Dermis lymphatic vessel endothelial cell (primary cell): ENCODE measurements around the gene ABCC2. TPM values are rescaled to one million over a fixed set of nuclear protein-coding genes. Genes with fewer than 3 reads are reported as not detected.

Experiments used
- total RNA-seq: library from RNA; depleted of rRNA; stranded (reverse); fragments of >200 nt; gene quantifications from 2 replicates; pipeline ENCODE4 v1.2.1, GENCODE V29; 2014

ABCC2 gene
- total RNA-seq, result 0.43 and 0.54 TPM in 2 replicates

DNA sequence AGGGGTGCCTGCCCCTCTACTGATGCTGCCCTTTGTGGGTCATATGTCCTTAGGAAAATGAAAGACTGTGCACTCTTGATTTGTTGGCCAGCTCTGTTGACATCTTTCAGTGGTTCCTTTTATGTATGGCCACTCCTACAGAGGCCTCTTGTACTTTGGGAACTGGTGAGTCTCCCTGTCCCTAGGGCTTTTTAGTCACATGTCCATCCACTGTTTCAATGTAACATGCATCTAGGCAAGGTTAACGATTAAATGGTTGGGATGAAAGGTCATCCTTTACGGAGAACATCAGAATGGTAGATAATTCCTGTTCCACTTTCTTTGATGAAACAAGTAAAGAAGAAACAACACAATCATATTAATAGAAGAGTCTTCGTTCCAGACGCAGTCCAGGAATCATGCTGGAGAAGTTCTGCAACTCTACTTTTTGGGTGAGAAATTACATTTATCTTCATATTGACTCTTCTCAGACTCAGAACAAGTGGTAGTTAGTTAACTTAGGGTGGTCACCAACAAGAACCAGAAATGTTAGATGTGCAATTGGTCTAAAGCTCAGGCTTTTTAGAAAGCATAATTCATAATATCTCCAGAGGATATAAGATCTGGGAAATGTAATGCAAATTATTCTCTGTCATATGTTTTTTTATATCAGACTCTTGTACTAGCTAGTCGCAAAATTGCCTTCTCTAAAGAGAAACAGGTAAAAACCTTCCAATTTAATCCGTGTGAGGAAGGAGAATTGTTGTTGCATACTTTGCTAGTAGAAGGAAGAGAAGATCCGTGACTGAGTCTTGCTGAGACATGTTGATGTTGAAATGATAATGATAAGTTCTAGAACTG lies at the start of gene ABCC2:
ABCC2 (plus strand) TSS at position 194 of the 840 bp plus-strand sequence; CDS start at position 399, 205 bp downstream.

Other genes starting within 250 kb of the ABCC2 start
- not detected in 2 replicates for gene NKX2-3, start 249.7 kb upstream of the ABCC2 start, total RNA-seq
- gene SLC25A28, start 162.2 kb upstream of the ABCC2 start, total RNA-seq, result 9.8 and 11.9 TPM in 2 replicates
- gene ENTPD7, start 123.1 kb upstream of the ABCC2 start, total RNA-seq, result 17.2 and 22.9 TPM in 2 replicates
- gene COX15, start 50.5 kb upstream of the ABCC2 start, total RNA-seq, result 26.7 and 38.7 TPM in 2 replicates
- gene CUTC, start 50.4 kb upstream of the ABCC2 start, total RNA-seq, result 23.4 and 26.7 TPM in 2 replicates
- gene DNMBP, start 227.3 kb downstream of the ABCC2 start, total RNA-seq, result 25.2 and 43.0 TPM in 2 replicates